Measurements from ENCODE around the gene F7.
"Not testable (repeated sequence)": the region's sequence is repeated elsewhere in the genome, so short reads cannot be mapped to it uniquely, and the experiment has no call there.

F7 gene

GRCh38 chr13:113098162-113098732 is 7.3 kb upstream of the F7 start:
- Histone ChIP-seq H3K4me3 (ENCODE audit: low read depth, low read length) (no peak overlapping the region), H3K9me3 (ENCODE audit: control insufficient read depth, insufficient read depth, low read length) (no peaks in the 10 kb centered on the region), H3K27me3 (ENCODE audit: control insufficient read depth, insufficient read depth, low read length) (no peaks in the 10 kb centered on the region), H3K9ac (ENCODE audit: low read depth, low read length) (no peak overlapping the region), H3K36me3 (ENCODE audit: control insufficient read depth, insufficient read depth, low read length) (peaks cover 3% of the 10 kb centered on the region), H3K4me1 (ENCODE audit: control insufficient read depth, insufficient read depth, low read length) (no peaks in the 10 kb centered on the region)

GRCh38 chr13:113099142-113099541 is 6.4 kb upstream of the F7 start:
- Histone ChIP-seq H3K4me3 (ENCODE audit: low read depth, low read length) (no peak overlapping the region), H3K4me1 (ENCODE audit: control insufficient read depth, insufficient read depth, low read length) (no peaks in the 10 kb centered on the region), H3K27me3 (ENCODE audit: control insufficient read depth, insufficient read depth, low read length) (no peaks in the 10 kb centered on the region), H3K9ac (ENCODE audit: low read depth, low read length) (no peak overlapping the region), H3K9me3 (ENCODE audit: control insufficient read depth, insufficient read depth, low read length) (no peaks in the 10 kb centered on the region), H3K36me3 (ENCODE audit: control insufficient read depth, insufficient read depth, low read length) (no peaks in the 10 kb centered on the region)

GRCh38 chr13:113102302-113102701 is 3.3 kb upstream of the F7 start:
- not testable (repeated sequence) for H3K4me1 ChIP-seq (ENCODE audit: control insufficient read depth, insufficient read depth, low read length); H3K4me3 ChIP-seq (ENCODE audit: low read depth, low read length); H3K27me3 ChIP-seq (ENCODE audit: control insufficient read depth, insufficient read depth, low read length); H3K9me3 ChIP-seq (ENCODE audit: control insufficient read depth, insufficient read depth, low read length); H3K36me3 ChIP-seq (ENCODE audit: control insufficient read depth, insufficient read depth, low read length); H3K9ac ChIP-seq (ENCODE audit: low read depth, low read length)

DNA sequence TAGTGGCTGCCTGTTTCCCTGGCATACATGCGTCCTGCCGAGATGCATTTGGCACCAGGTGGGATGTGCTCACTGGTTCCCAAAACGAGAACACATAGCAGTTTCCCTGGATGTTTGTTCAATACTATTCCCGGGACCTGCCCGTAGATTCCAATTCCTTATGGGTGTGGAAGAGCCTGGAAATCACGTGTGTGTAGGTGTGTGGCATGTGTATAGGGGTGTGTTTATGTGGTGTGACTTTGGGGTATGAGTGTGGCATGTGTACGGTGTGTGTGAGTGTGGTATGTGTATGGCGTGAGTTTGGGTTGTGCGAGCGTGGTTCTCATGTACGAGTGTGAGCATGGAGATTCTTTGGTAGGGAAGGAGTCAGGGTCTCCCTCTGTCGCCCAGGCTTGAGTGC is 2.9 kb upstream of the F7 start:
- Histone ChIP-seq H3K4me1 (ENCODE audit: control insufficient read depth, insufficient read depth, low read length) (no peaks in the 10 kb centered on the region), H3K4me3 (ENCODE audit: low read depth, low read length) (no peak overlapping the region), H3K9me3 (ENCODE audit: control insufficient read depth, insufficient read depth, low read length) (no peaks in the 10 kb centered on the region), H3K27me3 (ENCODE audit: control insufficient read depth, insufficient read depth, low read length) (no peaks in the 10 kb centered on the region), H3K36me3 (ENCODE audit: control insufficient read depth, insufficient read depth, low read length) (no peaks in the 10 kb centered on the region), H3K9ac (ENCODE audit: low read depth, low read length) (no peak overlapping the region)

- Histone ChIP-seq H3K9ac (ENCODE audit: low read depth, low read length) (no peak overlapping the region), H3K4me1 (ENCODE audit: control insufficient read depth, insufficient read depth, low read length) (no peaks in the 10 kb centered on the region), H3K9me3 (ENCODE audit: control insufficient read depth, insufficient read depth, low read length) (no peaks in the 10 kb centered on the region), H3K4me3 (ENCODE audit: low read depth, low read length) (no peak overlapping the region), H3K27me3 (ENCODE audit: control insufficient read depth, insufficient read depth, low read length) (no peaks in the 10 kb centered on the region), H3K36me3 (ENCODE audit: control insufficient read depth, insufficient read depth, low read length) (no peaks in the 10 kb centered on the region)
These were observed 1.9 kb upstream of the F7 start for GRCh38 chr13:113103646-113104045.

- no peaks in the 10 kb centered on the region for H3K36me3 ChIP-seq (ENCODE audit: control insufficient read depth, insufficient read depth, low read length)
- H3K9ac ChIP-seq (ENCODE audit: low read depth, low read length), result no peak overlapping the region
- peaks cover 18% of the 10 kb centered on the region for H3K27me3 ChIP-seq (ENCODE audit: control insufficient read depth, insufficient read depth, low read length)
- H3K9me3 ChIP-seq (ENCODE audit: control insufficient read depth, insufficient read depth, low read length), result no peaks in the 10 kb centered on the region
- no peaks in the 10 kb centered on the region for H3K4me1 ChIP-seq (ENCODE audit: control insufficient read depth, insufficient read depth, low read length)
- H3K4me3 ChIP-seq (ENCODE audit: low read depth, low read length), result no peak overlapping the region
These were observed 396 bp downstream of the F7 start for GRCh38 chr13:113105921-113106452.

DNA sequence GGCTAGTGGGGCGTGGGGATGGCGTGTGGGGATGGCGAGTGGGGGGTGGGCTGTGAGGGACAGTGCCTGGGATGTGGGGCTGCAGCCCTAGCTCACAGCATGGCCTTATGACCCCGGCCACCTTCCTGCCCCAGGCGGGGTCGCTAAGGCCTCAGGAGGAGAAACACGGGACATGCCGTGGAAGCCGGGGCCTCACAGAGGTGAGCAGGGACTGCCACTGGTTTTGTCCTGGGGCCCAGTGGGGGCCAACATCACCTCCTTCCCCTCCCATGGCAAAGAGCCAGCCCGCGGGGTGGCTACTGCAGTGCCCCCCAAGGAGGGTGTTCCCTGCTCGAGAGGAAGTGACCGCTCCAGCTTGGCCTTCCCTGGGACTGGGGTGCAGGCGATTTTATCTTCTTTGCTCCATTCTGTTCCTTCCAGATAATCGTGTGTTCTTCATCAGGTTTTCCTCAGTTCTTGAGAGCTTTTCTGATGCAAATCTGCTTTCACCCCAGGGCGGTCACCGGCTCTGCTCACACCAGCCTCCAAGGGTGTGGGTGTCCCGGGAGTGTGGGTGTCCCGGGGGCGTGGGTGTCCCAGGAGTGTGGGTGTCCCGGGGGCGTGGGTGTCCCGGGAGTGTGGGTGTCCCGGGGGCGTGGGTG is 1.2 kb downstream of the F7 start:
- Histone ChIP-seq H3K27me3 (ENCODE audit: control insufficient read depth, insufficient read depth, low read length) (peaks cover 23% of the 10 kb centered on the region), H3K4me1 (ENCODE audit: control insufficient read depth, insufficient read depth, low read length) (no peaks in the 10 kb centered on the region), H3K9ac (ENCODE audit: low read depth, low read length) (no peak overlapping the region), H3K36me3 (ENCODE audit: control insufficient read depth, insufficient read depth, low read length) (no peaks in the 10 kb centered on the region), H3K9me3 (ENCODE audit: control insufficient read depth, insufficient read depth, low read length) (no peaks in the 10 kb centered on the region), H3K4me3 (ENCODE audit: low read depth, low read length) (no peak overlapping the region)

- not testable (repeated sequence) for H3K9ac ChIP-seq (ENCODE audit: low read depth, low read length); H3K4me1 ChIP-seq (ENCODE audit: control insufficient read depth, insufficient read depth, low read length); H3K36me3 ChIP-seq (ENCODE audit: control insufficient read depth, insufficient read depth, low read length); H3K4me3 ChIP-seq (ENCODE audit: low read depth, low read length); H3K9me3 ChIP-seq (ENCODE audit: control insufficient read depth, insufficient read depth, low read length)
- H3K27me3 ChIP-seq (ENCODE audit: control insufficient read depth, insufficient read depth, low read length), result peaks cover 25% of the 10 kb centered on the region
These were observed 2.9 kb downstream of the F7 start for GRCh38 chr13:113108521-113108920.

DNA sequence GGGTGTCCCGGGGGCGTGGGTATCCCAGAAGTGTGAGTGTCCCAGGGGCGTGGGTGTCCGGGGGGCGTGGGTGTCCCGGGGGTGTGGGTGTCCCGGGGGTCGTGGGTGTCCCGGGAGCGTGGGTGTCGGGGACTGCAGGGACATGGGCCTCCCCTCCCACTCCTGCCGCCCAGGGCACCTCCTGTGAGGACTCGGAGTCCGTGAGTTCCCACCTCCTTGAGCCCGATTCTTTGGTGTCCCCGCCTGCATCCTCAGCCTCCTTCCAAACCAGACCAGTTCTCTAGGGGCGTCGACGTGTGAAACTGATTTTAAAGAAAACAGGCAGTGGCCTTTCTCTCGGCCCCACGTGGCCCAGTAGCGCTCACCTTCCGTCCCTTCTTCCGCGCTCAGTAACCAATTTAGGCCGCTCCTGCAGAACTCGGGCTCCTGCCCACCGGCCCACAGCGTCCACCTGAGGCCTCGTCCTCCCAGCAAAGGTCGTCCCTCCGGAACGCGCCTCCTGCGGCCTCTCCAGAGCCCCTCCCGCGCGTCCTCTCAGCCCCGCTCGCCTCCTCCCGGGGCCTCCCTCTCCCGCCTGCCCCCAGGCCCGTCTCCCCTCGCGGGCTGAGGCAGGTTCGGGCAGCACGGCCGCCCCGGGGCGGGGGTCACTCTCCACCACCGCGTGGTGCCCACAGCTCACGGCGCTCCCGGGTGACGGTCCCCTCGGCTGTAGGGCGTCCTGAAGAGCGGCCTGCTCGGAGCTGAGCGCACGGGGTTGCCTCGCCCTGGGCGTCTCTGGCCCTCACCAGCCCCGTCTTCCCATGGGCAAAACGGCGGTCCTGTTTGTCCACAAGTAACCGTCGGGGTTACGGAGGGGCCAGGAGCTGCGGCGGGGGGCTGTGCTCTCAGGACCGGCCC is 3.8 kb downstream of the F7 start:
- Histone ChIP-seq H3K4me1 (ENCODE audit: control insufficient read depth, insufficient read depth, low read length) (no peaks in the 10 kb centered on the region), H3K4me3 (ENCODE audit: low read depth, low read length) (peak overlapping the region; percentile 49), H3K9me3 (ENCODE audit: control insufficient read depth, insufficient read depth, low read length) (no peaks in the 10 kb centered on the region), H3K36me3 (ENCODE audit: control insufficient read depth, insufficient read depth, low read length) (no peaks in the 10 kb centered on the region), H3K27me3 (ENCODE audit: control insufficient read depth, insufficient read depth, low read length) (peaks cover 25% of the 10 kb centered on the region), H3K9ac (ENCODE audit: low read depth, low read length) (no peak overlapping the region)

DNA sequence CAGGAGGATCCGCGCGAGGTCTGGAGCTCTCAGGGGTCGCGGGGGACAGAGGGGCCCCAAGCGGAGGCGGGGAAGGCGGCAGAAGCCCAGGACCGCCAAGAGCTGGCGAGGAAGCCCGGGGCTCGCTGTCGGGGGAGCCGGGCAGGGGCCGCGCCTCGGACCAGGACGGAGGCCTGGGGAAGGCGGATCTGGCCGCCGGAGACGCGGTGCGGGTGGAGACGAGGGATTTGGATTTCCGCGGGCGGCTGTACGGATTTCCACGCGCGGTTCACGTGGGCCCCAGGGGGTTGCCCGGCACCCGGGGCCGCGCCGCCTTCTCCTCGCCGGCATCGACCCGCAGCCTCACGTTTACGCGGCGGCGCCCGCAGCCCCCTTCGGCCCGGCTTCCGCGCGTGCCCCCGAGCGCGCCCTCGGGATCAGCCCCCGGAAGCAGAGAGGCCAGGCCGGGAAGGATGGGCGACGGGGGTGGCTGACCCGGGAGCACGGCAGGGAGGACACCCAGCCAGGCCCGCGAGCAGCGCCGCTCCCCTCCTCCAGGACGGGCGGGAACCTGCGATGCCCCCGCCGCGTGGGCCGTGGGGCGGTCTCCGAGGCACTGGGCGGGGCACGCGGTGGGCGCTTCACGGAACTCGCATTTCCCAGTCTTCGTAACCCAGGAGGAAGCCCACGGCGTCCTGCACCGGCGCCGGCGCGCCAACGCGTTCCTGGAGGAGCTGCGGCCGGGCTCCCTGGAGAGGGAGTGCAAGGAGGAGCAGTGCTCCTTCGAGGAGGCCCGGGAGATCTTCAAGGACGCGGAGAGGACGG is 4.7 kb downstream of the F7 start:
- Histone ChIP-seq H3K9ac (ENCODE audit: low read depth, low read length) (no peak overlapping the region), H3K27me3 (ENCODE audit: control insufficient read depth, insufficient read depth, low read length) (peaks cover 25% of the 10 kb centered on the region), H3K4me1 (ENCODE audit: control insufficient read depth, insufficient read depth, low read length) (no peaks in the 10 kb centered on the region), H3K4me3 (ENCODE audit: low read depth, low read length) (peak overlapping the region; percentile 49), H3K36me3 (ENCODE audit: control insufficient read depth, insufficient read depth, low read length) (no peaks in the 10 kb centered on the region), H3K9me3 (ENCODE audit: control insufficient read depth, insufficient read depth, low read length) (no peaks in the 10 kb centered on the region)

GRCh38 chr13:113110852-113111315 is 5.3 kb downstream of the F7 start:
- Histone ChIP-seq H3K4me1 (ENCODE audit: control insufficient read depth, insufficient read depth, low read length) (no peaks in the 10 kb centered on the region), H3K9me3 (ENCODE audit: control insufficient read depth, insufficient read depth, low read length) (no peaks in the 10 kb centered on the region), H3K9ac (ENCODE audit: low read depth, low read length) (no peak overlapping the region), H3K36me3 (ENCODE audit: control insufficient read depth, insufficient read depth, low read length) (no peaks in the 10 kb centered on the region), H3K4me3 (ENCODE audit: low read depth, low read length) (peak overlapping the region; percentile 49), H3K27me3 (ENCODE audit: control insufficient read depth, insufficient read depth, low read length) (peaks cover 25% of the 10 kb centered on the region)

Measured in iPS-15b (cell line).